ENCODE data around the gene PI4K2B. TPM values are rescaled to one million over a fixed set of nuclear protein-coding genes. Genes with fewer than 3 reads are reported as not detected.

PI4K2B gene
- total RNA-seq, 3 donors from 2014 or later, result 19.6 to 22.8 (median 21.8) TPM

Other genes starting within 250 kb of the PI4K2B start
- not detected for gene LGI2, start 203.1 kb upstream of the PI4K2B start, total RNA-seq
- gene SEPSECS, start 73.6 kb upstream of the PI4K2B start, total RNA-seq, result 1 to 10 TPM; 5.3 to 7.0 (median 6.0) TPM
- gene ZCCHC4, start 78.7 kb downstream of the PI4K2B start, total RNA-seq, result 10 to 100 TPM; 14.2 to 18.9 (median 15.2) TPM
- gene ANAPC4, start 143.2 kb downstream of the PI4K2B start, total RNA-seq, result 10 to 100 TPM; 26.4 to 30.7 (median 29.6) TPM

All from activated T-cell treated with anti-CD3 and anti-CD28 coated beads, Interleukin-2, amount 50 U/mL, for 4 hours (primary cell).